OCI-LY7 (cell line): ENCODE results near the gene SP8.

Experiments used
- EZH2phosphoT487 ChIP-seq: fragments of 200-600 bp; sonication (generic); IDR thresholded peaks from 2 replicates; pipeline ENCODE4 v1.6.1; 2018; ENCODE audit warnings: low read depth, borderline replicate concordance, mild to moderate bottlenecking, mixed run types, antibody characterized with exemption, low read length, moderate library complexity, mixed read lengths
- TF ChIP-seq, protein P1 (sequence below): fragments of 200-600 bp; sonication (generic); conservative IDR thresholded peaks from 2 replicates; pipeline ENCODE4 v1.5.1; 2014; ENCODE audit warnings: mild to moderate bottlenecking, antibody characterized with exemption, low read length, moderate library complexity, mixed read lengths

- TF ChIP-seq, protein P1, sequence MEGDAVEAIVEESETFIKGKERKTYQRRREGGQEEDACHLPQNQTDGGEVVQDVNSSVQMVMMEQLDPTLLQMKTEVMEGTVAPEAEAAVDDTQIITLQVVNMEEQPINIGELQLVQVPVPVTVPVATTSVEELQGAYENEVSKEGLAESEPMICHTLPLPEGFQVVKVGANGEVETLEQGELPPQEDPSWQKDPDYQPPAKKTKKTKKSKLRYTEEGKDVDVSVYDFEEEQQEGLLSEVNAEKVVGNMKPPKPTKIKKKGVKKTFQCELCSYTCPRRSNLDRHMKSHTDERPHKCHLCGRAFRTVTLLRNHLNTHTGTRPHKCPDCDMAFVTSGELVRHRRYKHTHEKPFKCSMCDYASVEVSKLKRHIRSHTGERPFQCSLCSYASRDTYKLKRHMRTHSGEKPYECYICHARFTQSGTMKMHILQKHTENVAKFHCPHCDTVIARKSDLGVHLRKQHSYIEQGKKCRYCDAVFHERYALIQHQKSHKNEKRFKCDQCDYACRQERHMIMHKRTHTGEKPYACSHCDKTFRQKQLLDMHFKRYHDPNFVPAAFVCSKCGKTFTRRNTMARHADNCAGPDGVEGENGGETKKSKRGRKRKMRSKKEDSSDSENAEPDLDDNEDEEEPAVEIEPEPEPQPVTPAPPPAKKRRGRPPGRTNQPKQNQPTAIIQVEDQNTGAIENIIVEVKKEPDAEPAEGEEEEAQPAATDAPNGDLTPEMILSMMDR, result no peak
- no peak for TF ChIP-seq EZH2phosphoT487
Measured at GRCh38 chr7:20798081-20798693, 11.5 kb upstream of the SP8 start.
